Measurements from ENCODE around the gene TMEM61.

The TMEM61 gene

DNA sequence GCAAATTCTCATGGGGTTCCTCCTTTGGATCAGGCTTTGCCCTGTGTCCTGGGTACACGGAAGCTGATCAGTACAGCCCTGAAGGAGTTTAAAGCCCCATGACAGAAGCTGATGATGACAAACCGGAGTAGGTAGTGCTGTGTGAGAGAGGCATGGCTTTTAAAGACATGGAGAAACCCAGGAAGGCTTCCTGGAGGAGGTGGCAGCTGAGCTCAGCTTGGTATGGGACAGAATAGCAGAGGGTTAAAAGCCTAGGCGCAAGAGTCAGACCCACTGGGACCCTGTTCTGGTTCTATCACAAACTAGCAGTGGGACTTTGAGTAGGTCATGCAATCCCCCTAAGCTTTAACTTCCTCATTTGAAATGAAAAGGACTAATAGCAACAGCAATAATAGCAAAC is 6.1 kb downstream of the TMEM61 start:
- H3K4me2 ChIP-seq (ENCODE audit: low read depth, low read length, poor library complexity, severe bottlenecking) = no peak overlapping the region
- H3K27ac ChIP-seq (ENCODE audit: low read depth, low read length) = no peak overlapping the region
- no peak overlapping the region for H3K9ac ChIP-seq (ENCODE audit: low read length)
- no peaks in the 10 kb centered on the region for H3K27me3 ChIP-seq (ENCODE audit: low read length)
- H3K9me3 ChIP-seq (ENCODE audit: insufficient read depth, low read length) = no peaks in the 10 kb centered on the region
- no peaks in the 10 kb centered on the region for H3K36me3 ChIP-seq (ENCODE audit: low read length)
- no peaks in the 10 kb centered on the region for H4K20me1 ChIP-seq (ENCODE audit: low read depth, low read length)
- H2AFZ ChIP-seq (ENCODE audit: low read depth, low read length, severe bottlenecking) = no peak overlapping the region
- TF ChIP-seq, protein P1, sequence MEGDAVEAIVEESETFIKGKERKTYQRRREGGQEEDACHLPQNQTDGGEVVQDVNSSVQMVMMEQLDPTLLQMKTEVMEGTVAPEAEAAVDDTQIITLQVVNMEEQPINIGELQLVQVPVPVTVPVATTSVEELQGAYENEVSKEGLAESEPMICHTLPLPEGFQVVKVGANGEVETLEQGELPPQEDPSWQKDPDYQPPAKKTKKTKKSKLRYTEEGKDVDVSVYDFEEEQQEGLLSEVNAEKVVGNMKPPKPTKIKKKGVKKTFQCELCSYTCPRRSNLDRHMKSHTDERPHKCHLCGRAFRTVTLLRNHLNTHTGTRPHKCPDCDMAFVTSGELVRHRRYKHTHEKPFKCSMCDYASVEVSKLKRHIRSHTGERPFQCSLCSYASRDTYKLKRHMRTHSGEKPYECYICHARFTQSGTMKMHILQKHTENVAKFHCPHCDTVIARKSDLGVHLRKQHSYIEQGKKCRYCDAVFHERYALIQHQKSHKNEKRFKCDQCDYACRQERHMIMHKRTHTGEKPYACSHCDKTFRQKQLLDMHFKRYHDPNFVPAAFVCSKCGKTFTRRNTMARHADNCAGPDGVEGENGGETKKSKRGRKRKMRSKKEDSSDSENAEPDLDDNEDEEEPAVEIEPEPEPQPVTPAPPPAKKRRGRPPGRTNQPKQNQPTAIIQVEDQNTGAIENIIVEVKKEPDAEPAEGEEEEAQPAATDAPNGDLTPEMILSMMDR (IDR thresholded peaks at IDR 0.05; ENCODE audit: insufficient read depth, low read length, poor library complexity, severe bottlenecking) = no peak
- TF ChIP-seq EZH2phosphoT487 (conservative IDR thresholded peaks at IDR 0.05; ENCODE audit: low read length) = no peak
- H3K4me3 ChIP-seq (ENCODE audit: insufficient read depth, low read length, poor library complexity, severe bottlenecking) = no peak overlapping the region
- no peaks in the 10 kb centered on the region for H3K79me2 ChIP-seq (ENCODE audit: insufficient read depth, low read length)
- no peaks in the 10 kb centered on the region for H3F3A ChIP-seq (ENCODE audit: insufficient read depth)
- H3K9me2 ChIP-seq (replicated peaks; ENCODE audit: insufficient read depth, low read length) = no peaks in the 10 kb centered on the region

DNA sequence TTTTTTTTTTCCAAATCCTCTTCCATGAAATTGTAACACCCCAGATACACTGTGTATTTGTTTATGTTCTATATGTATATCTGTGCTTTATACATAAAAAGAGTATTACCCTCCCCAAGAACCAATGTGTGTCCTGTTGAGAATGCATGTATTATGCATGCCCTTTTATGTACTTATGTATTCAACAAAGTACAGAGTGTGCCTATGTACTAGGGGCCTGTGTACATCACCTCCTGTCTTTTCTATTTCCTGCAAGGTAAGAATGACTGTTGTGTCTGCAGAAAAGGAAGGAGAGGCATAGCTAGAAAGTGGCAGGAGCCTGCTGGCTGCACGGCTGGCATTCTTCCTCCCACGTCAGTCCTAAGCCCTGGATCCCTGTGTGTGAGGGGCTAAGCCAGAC is 7.0 kb downstream of the TMEM61 start:
- no peaks in the 10 kb centered on the region for H3F3A ChIP-seq (ENCODE audit: insufficient read depth)
- no peaks in the 10 kb centered on the region for H3K9me2 ChIP-seq (replicated peaks; ENCODE audit: insufficient read depth, low read length)
- H3K27ac ChIP-seq (ENCODE audit: low read depth, low read length) = no peak overlapping the region
- no peaks in the 10 kb centered on the region for H3K27me3 ChIP-seq (ENCODE audit: low read length)
- no peaks in the 10 kb centered on the region for H4K20me1 ChIP-seq (ENCODE audit: low read depth, low read length)
- H3K36me3 ChIP-seq (ENCODE audit: low read length) = no peaks in the 10 kb centered on the region
- H3K9me3 ChIP-seq (ENCODE audit: insufficient read depth, low read length) = no peaks in the 10 kb centered on the region
- no peak overlapping the region for H2AFZ ChIP-seq (ENCODE audit: low read depth, low read length, severe bottlenecking)
- H3K4me2 ChIP-seq (ENCODE audit: low read depth, low read length, poor library complexity, severe bottlenecking) = no peak overlapping the region
- H3K9ac ChIP-seq (ENCODE audit: low read length) = no peak overlapping the region
- no peak overlapping the region for H3K4me3 ChIP-seq (ENCODE audit: insufficient read depth, low read length, poor library complexity, severe bottlenecking)
- H3K79me2 ChIP-seq (ENCODE audit: insufficient read depth, low read length) = no peaks in the 10 kb centered on the region
- no peak for TF ChIP-seq EZH2phosphoT487 (conservative IDR thresholded peaks at IDR 0.05; ENCODE audit: low read length)
- TF ChIP-seq, protein P1 (IDR thresholded peaks at IDR 0.05; ENCODE audit: insufficient read depth, low read length, poor library complexity, severe bottlenecking) = no peak

DNA sequence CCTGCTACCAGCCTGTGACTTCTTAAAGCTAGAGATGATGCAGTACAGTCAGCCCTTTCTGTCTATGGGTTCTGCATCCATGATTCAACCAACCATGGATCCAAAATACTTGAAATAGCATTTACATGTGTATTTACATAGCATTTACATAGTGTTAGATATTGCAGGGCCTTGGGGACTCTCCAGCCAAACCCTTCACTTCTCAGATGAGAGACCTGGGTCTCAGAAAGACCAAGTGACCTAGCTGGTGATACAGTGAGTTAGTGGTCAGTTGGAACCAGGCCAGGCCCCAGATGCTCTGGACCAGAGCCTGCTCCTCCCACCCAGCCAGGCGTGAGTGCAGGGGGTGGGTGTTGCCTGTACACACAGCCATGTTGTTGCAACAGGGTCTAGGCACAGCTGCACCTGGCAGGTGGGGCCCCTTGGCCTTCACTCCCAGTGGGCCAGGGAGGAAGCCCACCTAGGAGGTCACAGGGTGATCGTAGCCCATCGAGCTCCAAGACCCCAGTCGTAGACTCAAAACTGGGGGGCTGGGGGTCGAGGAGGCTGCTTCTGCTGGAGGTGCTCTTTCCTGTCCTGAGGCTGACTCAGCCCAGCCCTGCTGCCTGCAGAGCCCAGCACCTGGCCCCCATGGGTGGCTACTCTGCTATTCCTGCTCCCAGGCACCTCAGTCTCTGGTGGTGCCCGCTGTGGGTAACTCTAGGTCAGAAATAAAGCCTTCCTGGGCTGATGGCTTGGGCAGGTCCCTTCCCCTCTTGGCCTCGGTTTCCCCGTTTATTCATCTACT is 7.7 kb downstream of the TMEM61 start:
- Histone ChIP-seq H3F3A (ENCODE audit: insufficient read depth) (no peaks in the 10 kb centered on the region), H2AFZ (ENCODE audit: low read depth, low read length, severe bottlenecking) (no peak overlapping the region), H3K79me2 (ENCODE audit: insufficient read depth, low read length) (no peaks in the 10 kb centered on the region), H3K27ac (ENCODE audit: low read depth, low read length) (no peak overlapping the region), H3K9ac (ENCODE audit: low read length) (no peak overlapping the region), H3K4me3 (ENCODE audit: insufficient read depth, low read length, poor library complexity, severe bottlenecking) (no peak overlapping the region), H3K36me3 (ENCODE audit: low read length) (no peaks in the 10 kb centered on the region), H4K20me1 (ENCODE audit: low read depth, low read length) (no peaks in the 10 kb centered on the region), H3K27me3 (ENCODE audit: low read length) (no peaks in the 10 kb centered on the region), H3K9me2 (replicated peaks; ENCODE audit: insufficient read depth, low read length) (no peaks in the 10 kb centered on the region), H3K4me2 (ENCODE audit: low read depth, low read length, poor library complexity, severe bottlenecking) (no peak overlapping the region), H3K9me3 (ENCODE audit: insufficient read depth, low read length) (no peaks in the 10 kb centered on the region)
- TF ChIP-seq, protein P1 (IDR thresholded peaks at IDR 0.05; ENCODE audit: insufficient read depth, low read length, poor library complexity, severe bottlenecking) = no peak
- TF ChIP-seq EZH2phosphoT487 (conservative IDR thresholded peaks at IDR 0.05; ENCODE audit: low read length) = no peak

All from SU-DHL-6 (cell line).